Muscle layer of colon (tissue), 2 donors: ENCODE results near the gene GOLGA6L22.
"Not testable (repeated sequence)": the region's sequence is repeated elsewhere in the genome, so short reads cannot be mapped to it uniquely, and the experiment has no call there.

Source experiments
- H3K27ac ChIP-seq: one replicate; pipeline ENCODE4 v1.7.0; 2013; ENCODE audit warnings: low read depth, mild to moderate bottlenecking, low read length, moderate library complexity
- H3K27me3 ChIP-seq, 2 donors: one replicate each; pipeline ENCODE4 v1.7.0; 2013; ENCODE audit warnings: low read length in 2 of 2, mild to moderate bottlenecking in 2 of 2; ENCODE audit not compliant: insufficient read depth in 2 of 2, control insufficient read depth in 1 of 2
- H3K36me3 ChIP-seq: one replicate; pipeline ENCODE4 v1.7.0; 2013; ENCODE audit warnings: mild to moderate bottlenecking, low read length; ENCODE audit not compliant: insufficient read depth
- H3K4me1 ChIP-seq: one replicate; pipeline ENCODE4 v1.7.0; 2013; ENCODE audit warnings: mild to moderate bottlenecking, low read length; ENCODE audit not compliant: insufficient read depth
- H3K4me3 ChIP-seq, 2 donors: one replicate each; pipeline ENCODE4 v1.7.0; 2013; ENCODE audit warnings: low read length in 2 of 2, low read depth in 1 of 2, mild to moderate bottlenecking in 1 of 2, moderate library complexity in 1 of 2
- H3K9ac ChIP-seq: one replicate; pipeline ENCODE4 v1.7.0; 2013; ENCODE audit warnings: low read length
- H3K9me3 ChIP-seq: one replicate; pipeline ENCODE4 v1.7.0; 2013; ENCODE audit warnings: mild to moderate bottlenecking, low read length
- donor health status: abdominal sarcoma.
- donor health status: Adenocarcinoma of cecum.

GOLGA6L22 gene, protein sequence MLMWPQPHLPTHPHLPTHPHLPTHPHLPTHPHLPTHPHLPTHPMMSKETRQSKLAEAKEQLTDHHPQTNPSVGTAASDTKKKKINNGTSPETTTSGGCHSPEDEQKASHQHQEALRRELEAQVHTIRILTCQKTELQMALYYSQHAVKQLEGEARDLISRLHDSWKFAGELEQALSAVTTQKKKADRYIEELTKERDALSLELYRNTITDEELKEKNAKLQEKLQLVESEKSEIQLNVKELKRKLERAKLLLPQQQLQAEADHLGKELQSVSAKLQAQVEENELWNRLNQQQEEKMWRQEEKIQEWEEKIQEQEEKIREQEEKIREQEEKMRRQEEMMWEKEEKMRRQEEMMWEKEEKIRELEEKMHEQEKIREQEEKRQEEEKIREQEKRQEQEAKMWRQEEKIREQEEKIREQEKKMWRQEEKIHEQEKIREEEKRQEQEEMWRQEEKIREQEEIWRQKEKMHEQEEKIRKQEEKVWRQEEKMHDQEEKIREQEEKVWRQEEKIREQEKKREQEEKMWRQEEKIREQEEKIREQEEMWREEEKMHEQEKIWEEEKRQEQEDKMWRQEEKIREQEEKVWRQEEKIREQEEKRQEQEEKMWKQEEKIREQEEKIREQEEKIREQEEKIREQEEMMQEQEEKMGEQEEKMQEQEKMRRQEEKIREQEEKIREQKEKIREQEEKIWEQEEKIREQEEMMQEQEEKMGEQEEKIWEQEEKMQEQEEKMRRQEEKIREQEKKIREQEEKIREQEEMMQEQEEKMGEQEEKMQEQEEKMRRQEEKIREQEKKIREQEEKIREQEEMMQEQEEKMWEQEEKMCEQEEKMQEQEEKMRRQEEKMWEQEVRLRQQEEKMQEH

DNA sequence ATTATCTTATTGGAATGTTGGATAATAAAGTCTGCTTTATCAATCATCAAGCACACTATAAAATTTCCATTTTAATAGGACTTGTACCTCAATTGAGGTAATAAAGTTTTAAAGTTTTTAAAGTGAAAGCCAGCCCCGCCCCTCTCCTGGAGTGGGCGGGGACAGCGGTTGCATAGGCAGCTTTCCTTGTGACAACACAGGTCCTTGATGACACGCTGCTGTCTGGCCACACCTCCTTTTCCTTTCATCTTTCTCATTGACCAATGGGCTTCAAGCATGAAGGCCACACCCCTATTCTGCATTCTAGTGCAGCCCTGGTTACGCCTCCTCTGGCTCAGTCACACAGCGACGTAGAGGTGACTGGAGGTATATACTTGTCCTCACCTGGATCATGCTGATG, at the start of gene GOLGA6L22:
Gene GOLGA6L22 (plus strand): TSS at position 301 of the 400 bp plus-strand sequence. CDS start 91 bp downstream, at position 392.
- not testable (repeated sequence) for H3K27me3 ChIP-seq, H3K9ac ChIP-seq, H3K4me1 ChIP-seq, H3K27ac ChIP-seq, H3K36me3 ChIP-seq, H3K9me3 ChIP-seq, H3K4me3 ChIP-seq

DNA sequence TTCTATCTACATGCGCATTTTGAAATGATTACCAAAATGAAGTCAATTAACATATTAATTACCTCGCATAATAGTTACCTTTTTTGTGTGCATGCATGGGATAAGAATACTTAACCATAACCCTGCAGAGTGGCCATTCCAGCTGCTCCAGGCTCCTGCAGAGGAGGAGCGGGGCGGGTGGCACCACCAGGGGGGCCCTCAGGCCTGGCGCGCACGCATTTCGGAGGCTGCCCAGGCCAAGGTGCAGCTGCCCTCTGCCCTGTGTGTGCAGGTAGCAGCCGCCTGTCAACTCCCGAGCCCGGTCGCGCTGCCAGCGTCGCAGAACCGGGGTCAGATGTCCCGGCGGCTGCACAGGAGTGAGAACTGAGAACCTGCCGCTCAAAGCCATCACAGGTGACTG, 41.4 kb upstream of the GOLGA6L22 start:
- H3K36me3 ChIP-seq, H3K27ac ChIP-seq, H3K9me3 ChIP-seq, H3K4me3 ChIP-seq, H3K9ac ChIP-seq, H3K4me1 ChIP-seq, H3K27me3 ChIP-seq: not testable (repeated sequence)

DNA sequence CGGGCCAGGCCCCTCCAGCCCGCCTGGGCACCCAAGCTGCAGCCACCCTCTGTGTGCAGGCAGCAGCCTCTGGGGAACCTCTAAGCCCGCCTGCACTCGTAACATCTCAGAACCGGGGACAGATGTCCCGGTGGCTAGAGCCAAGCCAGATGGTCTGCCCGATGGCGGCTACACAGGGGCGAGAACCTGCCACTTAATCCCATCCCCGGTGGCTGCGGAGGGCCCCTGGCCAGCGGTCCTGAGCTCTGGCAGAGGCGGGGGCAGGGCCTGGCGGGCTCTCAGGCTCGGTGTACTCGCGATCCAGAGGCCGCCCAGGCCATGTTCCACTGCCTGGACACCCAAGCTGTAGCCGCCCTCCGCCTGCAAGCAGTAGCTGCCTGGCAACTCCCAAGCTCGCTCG, 40.9 kb upstream of the GOLGA6L22 start:
- H3K9me3 ChIP-seq, H3K27me3 ChIP-seq, H3K36me3 ChIP-seq, H3K9ac ChIP-seq, H3K4me1 ChIP-seq, H3K27ac ChIP-seq, H3K4me3 ChIP-seq: not testable (repeated sequence)

DNA sequence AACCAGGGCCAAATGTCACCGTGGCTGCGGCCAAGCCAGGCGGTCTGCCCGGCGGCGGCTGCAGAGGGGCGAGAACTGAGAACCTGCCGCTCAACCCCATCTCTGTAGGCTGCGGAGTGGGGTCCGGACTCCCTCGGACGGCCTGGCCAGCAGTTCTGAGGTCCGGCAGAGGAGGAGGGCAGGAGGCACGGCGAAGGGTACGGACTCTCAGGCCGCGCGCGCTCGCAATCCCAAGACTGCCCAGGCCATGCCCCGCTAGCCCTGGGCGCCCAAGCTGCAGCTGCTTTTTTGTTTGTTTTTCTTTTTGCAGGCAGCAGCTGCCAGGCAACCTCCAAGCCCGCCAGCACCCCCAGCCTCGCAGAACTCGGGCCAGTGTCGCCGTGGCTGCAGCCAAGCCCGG, 40.5 kb upstream of the GOLGA6L22 start:
- not testable (repeated sequence) for H3K4me1 ChIP-seq, H3K4me3 ChIP-seq, H3K9me3 ChIP-seq, H3K9ac ChIP-seq, H3K27ac ChIP-seq, H3K36me3 ChIP-seq, H3K27me3 ChIP-seq

DNA sequence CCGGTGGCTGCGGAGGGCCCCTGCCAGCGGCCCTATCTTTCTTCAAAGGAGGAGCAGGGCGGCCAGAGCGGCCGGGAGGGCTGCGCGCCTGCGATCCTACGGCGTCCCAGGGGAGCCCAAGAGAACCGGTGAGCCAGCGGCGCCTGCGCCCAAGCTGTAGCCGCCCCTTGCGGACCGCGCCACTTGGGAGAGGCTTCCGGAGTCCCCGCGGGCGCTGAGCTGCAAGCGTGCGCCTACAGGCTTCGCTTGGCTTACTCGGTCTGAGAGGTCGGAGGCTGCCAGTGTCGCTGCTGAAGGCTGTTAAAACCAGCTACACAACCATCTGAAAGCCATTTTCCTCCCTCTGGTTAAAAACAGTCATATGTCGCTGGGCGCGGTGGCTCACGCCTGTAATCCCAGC, 40.0 kb upstream of the GOLGA6L22 start:
- not testable (repeated sequence) for H3K36me3 ChIP-seq, H3K4me3 ChIP-seq, H3K27ac ChIP-seq, H3K9me3 ChIP-seq, H3K9ac ChIP-seq, H3K4me1 ChIP-seq, H3K27me3 ChIP-seq

DNA sequence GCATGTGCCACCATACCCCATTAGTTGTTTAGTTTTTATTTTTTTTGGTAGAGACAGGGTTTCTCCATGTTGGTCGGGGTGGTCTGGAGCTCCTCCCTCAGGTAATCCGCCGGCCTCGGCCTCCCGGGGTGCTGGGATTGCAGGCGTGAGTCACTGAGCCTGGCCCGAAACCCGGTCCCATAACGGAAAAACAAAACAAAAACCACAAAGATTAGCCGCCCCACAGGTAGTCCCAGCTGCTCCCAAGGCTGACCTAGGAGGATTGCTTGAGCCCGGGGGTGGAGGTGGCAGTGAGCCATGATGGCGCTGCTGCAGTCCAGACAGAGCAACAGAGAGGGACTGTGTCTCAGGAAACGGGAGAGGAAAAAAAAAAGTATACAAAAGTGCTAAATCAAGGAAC, 38.4 kb upstream of the GOLGA6L22 start:
- H3K27ac ChIP-seq, H3K36me3 ChIP-seq, H3K9me3 ChIP-seq, H3K27me3 ChIP-seq, H3K9ac ChIP-seq, H3K4me3 ChIP-seq, H3K4me1 ChIP-seq: not testable (repeated sequence)

DNA sequence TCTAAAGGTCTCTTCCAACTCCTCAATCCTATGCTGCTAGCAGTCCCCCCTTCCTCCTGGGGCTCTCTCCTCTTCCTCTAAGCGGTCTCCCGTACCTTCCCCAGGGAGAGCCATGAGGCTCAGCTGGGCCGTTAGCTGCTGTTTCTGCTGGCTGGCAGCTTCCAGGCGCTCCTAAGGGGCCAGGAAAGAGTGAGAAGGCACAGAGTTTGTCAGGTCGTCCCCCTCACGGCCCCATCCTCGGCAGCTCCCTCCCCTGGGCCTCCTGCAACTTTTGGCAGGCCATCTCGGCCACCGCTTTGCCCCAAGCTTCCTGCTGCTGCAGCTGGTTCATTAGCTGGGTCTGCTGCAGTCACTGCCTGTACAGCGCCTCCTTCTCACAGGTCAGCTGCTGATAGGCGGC, 29.3 kb upstream of the GOLGA6L22 start:
- not testable (repeated sequence) for H3K9ac ChIP-seq, H3K4me3 ChIP-seq, H3K27me3 ChIP-seq, H3K27ac ChIP-seq, H3K36me3 ChIP-seq, H3K4me1 ChIP-seq, H3K9me3 ChIP-seq

DNA sequence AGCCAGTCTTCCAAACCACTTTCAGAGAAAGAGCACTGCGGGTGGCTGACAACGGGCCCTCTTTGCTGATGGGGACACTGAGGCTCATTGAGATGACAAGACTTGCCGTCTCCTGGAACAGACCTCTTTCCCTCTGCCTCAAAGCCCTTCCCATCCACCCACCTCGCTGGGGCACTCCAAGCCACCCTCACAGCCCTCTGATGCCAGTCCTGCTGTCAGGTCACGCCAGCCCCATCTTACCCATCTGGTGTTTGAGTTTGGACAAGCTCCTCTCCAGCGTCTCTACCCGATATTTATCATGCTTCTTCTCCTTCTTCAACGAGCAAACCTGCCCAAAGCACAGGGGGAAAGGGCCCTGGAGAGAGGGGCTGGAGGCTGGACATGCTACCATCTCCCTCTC, 27.0 kb upstream of the GOLGA6L22 start:
- H3K27ac ChIP-seq: not testable (repeated sequence)

DNA sequence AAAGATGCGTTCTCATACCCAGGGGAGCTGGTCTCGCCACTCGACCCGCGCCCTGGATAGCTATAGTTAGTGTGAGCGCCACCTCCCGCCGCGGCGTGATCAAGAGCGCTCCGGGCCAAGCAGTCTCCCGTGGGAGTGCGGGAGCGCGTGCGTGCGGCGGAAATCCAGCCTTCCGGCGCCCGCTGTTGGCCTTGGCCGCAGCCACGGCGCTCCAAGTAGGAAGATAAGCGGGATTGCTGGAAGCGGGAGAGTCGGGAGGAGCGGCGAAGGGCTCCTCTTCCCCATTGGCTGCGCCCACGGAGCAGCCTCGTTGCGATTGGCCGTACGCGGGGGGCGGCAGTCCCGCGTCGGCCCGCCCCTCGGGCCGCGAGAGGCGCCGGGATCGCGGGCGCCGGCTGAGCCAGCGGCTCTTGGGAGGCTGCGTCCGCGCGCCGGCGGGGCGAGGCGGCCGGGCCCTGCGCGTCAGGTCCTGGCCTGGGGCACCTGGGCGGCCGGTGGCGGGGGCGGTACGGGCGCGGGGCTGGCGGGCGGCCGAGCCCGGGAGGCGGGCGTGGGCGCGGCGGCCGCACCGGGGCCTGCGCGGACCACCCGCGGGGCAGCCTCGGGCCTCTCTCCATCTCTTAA, 35.9 kb downstream of the GOLGA6L22 start:
- not testable (repeated sequence) for H3K27ac ChIP-seq, H3K9me3 ChIP-seq, H3K4me1 ChIP-seq, H3K36me3 ChIP-seq, H3K9ac ChIP-seq, H3K27me3 ChIP-seq, H3K4me3 ChIP-seq

More for the DNA sequence above, 27.0 kb upstream of the GOLGA6L22 start:
- H3K9me3 ChIP-seq, H3K27me3 ChIP-seq, H3K9ac ChIP-seq, H3K4me1 ChIP-seq, H3K4me3 ChIP-seq, H3K36me3 ChIP-seq: not testable (repeated sequence)

DNA sequence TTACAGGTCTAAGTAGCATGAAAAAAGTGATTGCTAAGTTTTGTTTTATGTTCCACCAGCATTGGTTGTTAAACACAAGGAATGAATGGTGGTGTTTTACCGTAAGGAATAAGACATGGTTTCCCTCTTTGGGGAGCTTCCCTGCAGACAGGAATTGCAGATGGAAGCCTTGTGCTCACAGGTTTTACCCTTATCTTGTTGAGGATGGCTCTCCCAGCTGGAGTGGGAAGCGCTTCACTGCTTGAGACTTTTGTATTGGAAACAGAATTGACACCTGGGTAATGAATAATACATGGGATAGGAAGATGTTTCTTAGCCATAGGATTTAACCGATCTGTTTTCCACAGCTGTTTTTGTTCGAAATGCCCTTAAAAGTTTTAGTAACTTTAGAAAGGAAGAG, 38.5 kb downstream of the GOLGA6L22 start:
- H3K4me1 ChIP-seq, H3K4me3 ChIP-seq, H3K27ac ChIP-seq, H3K9ac ChIP-seq, H3K9me3 ChIP-seq, H3K27me3 ChIP-seq, H3K36me3 ChIP-seq: not testable (repeated sequence)

DNA sequence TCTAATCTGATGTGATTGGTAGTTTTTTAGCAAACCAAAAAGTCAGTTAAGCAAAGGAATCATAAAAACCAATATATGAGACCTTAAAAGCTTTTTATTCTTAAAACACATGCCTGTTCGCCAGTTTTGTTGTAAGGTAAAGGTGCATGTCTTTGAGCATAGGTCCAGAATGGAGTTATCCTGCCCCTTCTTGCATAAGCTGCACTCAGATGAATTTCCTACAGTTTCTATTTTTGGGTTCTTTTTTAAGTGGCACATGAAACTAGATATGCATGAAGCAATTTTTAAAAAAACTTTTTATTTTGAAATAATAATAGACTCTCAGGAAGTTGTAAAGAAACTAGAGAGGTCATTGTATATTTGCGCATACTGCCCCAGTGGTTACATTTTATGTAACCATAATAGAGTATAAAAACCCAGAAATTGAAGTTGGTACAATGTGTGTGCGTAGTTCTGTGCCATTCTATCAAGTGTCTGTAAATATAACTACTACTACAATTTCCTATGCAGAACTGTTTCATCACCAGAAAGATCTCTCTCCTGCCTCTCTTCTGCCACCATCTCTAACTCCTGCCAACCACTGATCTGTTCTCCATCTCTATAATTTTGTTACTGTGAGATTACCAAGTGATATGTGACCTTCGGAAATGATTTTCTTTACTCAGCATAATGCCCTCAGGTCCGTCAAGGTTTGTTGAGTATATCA, 39.7 kb downstream of the GOLGA6L22 start:
- not testable (repeated sequence) for H3K4me3 ChIP-seq, H3K27ac ChIP-seq, H3K36me3 ChIP-seq, H3K27me3 ChIP-seq, H3K4me1 ChIP-seq, H3K9ac ChIP-seq, H3K9me3 ChIP-seq
